H1 (cell line): ENCODE data around the gene PDGFD. TPM values are rescaled to one million over a fixed set of nuclear protein-coding genes. Genes with fewer than 3 reads are reported as not detected.

Experiments
- CTCF ChIA-PET: fragments of 300-600 bp; sonication (Branson Sonifier 250); formaldehyde crosslinking; loops from one replicate; lab custom pipeline; 2021; ENCODE audit not compliant: partially characterized antibody; lab: Charles Lee
- POLR2A ChIA-PET: fragments of 300-600 bp; sonication (Branson Sonifier 250); formaldehyde crosslinking; loops from one replicate; lab custom pipeline; 2021; ENCODE audit warnings: inconsistent platforms; ENCODE audit not compliant: partially characterized antibody; lab: Charles Lee
- DNase-seq, 2 experiments: peaks; one replicate each; pipeline versions ENCODE4 v3.0.0 to v3.0.0-alpha.2; 2010 to 2022; ENCODE audit warnings: low spot score in 2 of 2, low read depth in 1 of 2, mixed read lengths in 1 of 2
- FAIRE-seq: peaks from 2 replicates; lab custom pipeline; 2011; peaks lifted over from hg19 to GRCh38; lab: Jason Lieb, UNC
- H2AFZ ChIP-seq: 2 replicates; pipeline ENCODE4 v1.8.1; 2012; ENCODE audit warnings: low read length, inconsistent platforms
- H2AK5ac ChIP-seq: 2 replicates; pipeline ENCODE4 v1.6.1; 2013; ENCODE audit warnings: low read depth, low read length
- H2BK120ac ChIP-seq: replicated peaks from 2 replicates; pipeline ENCODE3; 2013; ENCODE audit warnings: low read depth, low read length, inconsistent platforms
- H2BK12ac ChIP-seq: 2 replicates; pipeline ENCODE4 v1.6.1; 2013; ENCODE audit warnings: low read depth, low read length
- H2BK15ac ChIP-seq: 2 replicates; pipeline ENCODE4 v1.6.1; 2013; ENCODE audit warnings: low read length
- H2BK20ac ChIP-seq: 2 replicates; pipeline ENCODE4 v1.6.1; 2013; ENCODE audit warnings: low read length
- H2BK5ac ChIP-seq: 2 replicates; pipeline ENCODE4 v1.6.1; 2013; ENCODE audit warnings: low read depth, low read length
- H3K14ac ChIP-seq: 2 replicates; pipeline ENCODE4 v1.6.1; 2013; ENCODE audit warnings: inconsistent platforms; ENCODE audit not compliant: insufficient read length
- H3K18ac ChIP-seq: 2 replicates; pipeline ENCODE4 v1.6.1; 2013; ENCODE audit warnings: low read length; ENCODE audit errors: extremely low read depth
- H3K23ac ChIP-seq: 2 replicates; pipeline ENCODE4 v1.6.1; 2013; ENCODE audit warnings: inconsistent platforms; ENCODE audit not compliant: insufficient read length
- H3K23me2 ChIP-seq: 2 replicates; pipeline ENCODE4 v1.6.1; 2013; ENCODE audit warnings: low read depth, low read length
- H3K27ac ChIP-seq: 2 replicates; pipeline ENCODE4 v1.6.1; 2011; ENCODE audit warnings: low read depth, low read length, inconsistent platforms
- H3K27me3 ChIP-seq, 4 experiments: replicated peaks in 1 of 4; 1 replicate in 1 of 4; 2 replicates in 3 of 4; pipeline versions ENCODE4 v1.6.1 to v1.8.1; 2011 to 2013; ENCODE audit warnings: low read length in 3 of 4, mild to moderate bottlenecking in 3 of 4, inconsistent platforms in 2 of 4, mixed read lengths in 2 of 4, moderate library complexity in 1 of 4; ENCODE audit not compliant: control insufficient read depth in 3 of 4, insufficient read depth in 3 of 4; ENCODE audit errors: extremely low read depth in 1 of 4
- H3K36me3 ChIP-seq, 4 experiments: 2 replicates each; pipeline versions ENCODE4 v1.6.1 to v1.8.1; 2011 to 2013; ENCODE audit warnings: mild to moderate bottlenecking in 4 of 4, low read length in 3 of 4, moderate library complexity in 2 of 4, control low read depth in 1 of 4, inconsistent platforms in 1 of 4; ENCODE audit not compliant: insufficient read depth in 4 of 4, control insufficient read depth in 2 of 4
- H3K4ac ChIP-seq: replicated peaks from 2 replicates; pipeline ENCODE3; 2013; ENCODE audit warnings: low read length, low read depth, mixed read lengths, inconsistent platforms; ENCODE audit not compliant: insufficient read length
- H3K4me1 ChIP-seq, 4 experiments: replicated peaks in 1 of 4; 1 replicate in 1 of 4; 2 replicates in 3 of 4; pipeline versions ENCODE4 v1.6.1 to v1.8.1; 2011 to 2013; ENCODE audit warnings: low read length in 3 of 4, inconsistent platforms in 2 of 4, mixed read lengths in 1 of 4; ENCODE audit not compliant: insufficient read depth in 4 of 4, control insufficient read depth in 3 of 4
- H3K4me2 ChIP-seq, 2 experiments: 2 replicates each; pipeline versions ENCODE4 v1.6.1 to v1.8.1; 2011 to 2013; ENCODE audit warnings: low read depth in 2 of 2, low read length in 2 of 2, control low read depth in 1 of 2, inconsistent platforms in 1 of 2, mild to moderate bottlenecking in 1 of 2; ENCODE audit not compliant: insufficient read depth in 1 of 2
- H3K4me3 ChIP-seq, 4 experiments: fragments of 200-600, 300-600 bp in 1 of 4; sonication (generic), shearing (Covaris generic), sonication (Bioruptor Twin) in 1 of 4; 2 replicates each; pipeline versions ENCODE4 v1.5.1 to v1.8.1; 2011 to 2016; ENCODE audit warnings: low read length in 4 of 4, low read depth in 3 of 4, control low read depth in 2 of 4, inconsistent platforms in 2 of 4, mild to moderate bottlenecking in 2 of 4, mixed read lengths in 1 of 4, moderate library complexity in 1 of 4; ENCODE audit not compliant: insufficient read depth in 2 of 4; ENCODE audit errors: extremely low read depth in 1 of 4
- H3K56ac ChIP-seq: replicated peaks from 2 replicates; pipeline ENCODE3; 2013; ENCODE audit warnings: low read depth, mild to moderate bottlenecking, mixed read lengths, low read length, inconsistent platforms; ENCODE audit not compliant: insufficient read length
- H3K79me1 ChIP-seq: 2 replicates; pipeline ENCODE4 v1.6.1; 2013; ENCODE audit warnings: low read depth, low read length, control low read depth
- H3K79me2 ChIP-seq, 2 experiments: 2 replicates each; pipeline versions ENCODE4 v1.6.1 to v1.8.1; 2012 to 2013; ENCODE audit warnings: low read length in 2 of 2, mild to moderate bottlenecking in 2 of 2, inconsistent platforms in 1 of 2; ENCODE audit not compliant: insufficient read depth in 2 of 2, control insufficient read depth in 1 of 2
- H3K9ac ChIP-seq, 4 experiments: replicated peaks in 1 of 4; 1 replicate in 1 of 4; 2 replicates in 3 of 4; pipeline versions ENCODE4 v1.6.1 to v1.8.1; 2011 to 2013; ENCODE audit warnings: low read depth in 3 of 4, low read length in 3 of 4, control low read depth in 2 of 4, mild to moderate bottlenecking in 2 of 4, moderate library complexity in 2 of 4, inconsistent platforms in 1 of 4; ENCODE audit errors: extremely low read depth in 1 of 4
- H3K9me3 ChIP-seq, 2 experiments: 2 replicates each; pipeline versions ENCODE4 v1.6.1 to v1.8.1; 2012 to 2013; ENCODE audit warnings: mild to moderate bottlenecking in 2 of 2, moderate library complexity in 2 of 2, control low read depth in 1 of 2, inconsistent platforms in 1 of 2, low read depth in 1 of 2, low read length in 1 of 2, mixed read lengths in 1 of 2; ENCODE audit not compliant: insufficient read depth in 2 of 2
- H4K20me1 ChIP-seq, 2 experiments: replicated peaks in 1 of 2; 2 replicates each; pipeline versions ENCODE3 to v1.8.1; 2011 to 2013; ENCODE audit warnings: inconsistent platforms in 2 of 2, low read length in 2 of 2, mild to moderate bottlenecking in 1 of 2; ENCODE audit not compliant: insufficient read depth in 2 of 2, control insufficient read depth in 1 of 2
- H4K5ac ChIP-seq: 2 replicates; pipeline ENCODE4 v1.6.1; 2013; ENCODE audit warnings: low read length, low read depth, mixed read lengths, inconsistent platforms; ENCODE audit not compliant: insufficient read length
- H4K8ac ChIP-seq: 2 replicates; pipeline ENCODE4 v1.8.0; 2013; ENCODE audit warnings: mild to moderate bottlenecking, moderate library complexity, low read length, inconsistent platforms; ENCODE audit not compliant: insufficient read depth; ENCODE audit errors: extremely low read depth
- H4K91ac ChIP-seq: replicated peaks from 2 replicates; pipeline ENCODE3; 2013; ENCODE audit warnings: low read length, mixed read lengths, inconsistent platforms; ENCODE audit not compliant: insufficient read length
- BCL11A ChIP-seq, 2 experiments: IDR thresholded peaks; one replicate each; pipeline ENCODE4 v1.6.1; 2011; ENCODE audit warnings: low read depth in 2 of 2, low read length in 2 of 2, mild to moderate bottlenecking in 2 of 2
- CBX5 ChIP-seq: fragments of 300-800, 300-1000 bp; sonication (generic); IDR thresholded peaks from 2 replicates; pipeline ENCODE4 v1.7.1; 2016; ENCODE audit warnings: antibody characterized with exemption, low read length, low read depth
- GTF2F1 ChIP-seq: IDR thresholded peaks from 2 replicates; pipeline ENCODE4 v1.6.1; 2012; ENCODE audit warnings: low read depth, low read length, improper control_type of control experiment, borderline replicate concordance
- KDM1A ChIP-seq: fragments of 200-600, 300-600 bp; sonication (generic); IDR thresholded peaks from 2 replicates; pipeline ENCODE4 v1.7.1; 2016; ENCODE audit warnings: mild to moderate bottlenecking, low read length, borderline replicate concordance
- NANOG ChIP-seq: IDR thresholded peaks from 2 replicates; pipeline ENCODE4 v1.6.1; 2011; ENCODE audit warnings: low read length, low read depth, mild to moderate bottlenecking, inconsistent platforms; ENCODE audit not compliant: insufficient read depth, poor library complexity, severe bottlenecking
- NRF1 ChIP-seq: IDR thresholded peaks from 2 replicates; pipeline ENCODE4 v1.6.1; 2011; ENCODE audit warnings: mild to moderate bottlenecking, low read depth, low read length, improper control_type of control experiment
- RNF2 ChIP-seq: fragments of 200-900, 300-1000 bp; sonication (generic); IDR thresholded peaks from 2 replicates; pipeline ENCODE4 v1.7.1; 2016; ENCODE audit warnings: borderline replicate concordance, low read depth, mild to moderate bottlenecking, antibody characterized with exemption, low read length; ENCODE audit not compliant: poor library complexity, severe bottlenecking; ENCODE audit errors: missing control alignments
- RXRA ChIP-seq: IDR thresholded peaks from 2 replicates; pipeline ENCODE4 v1.6.1; 2011; ENCODE audit warnings: low read depth, mild to moderate bottlenecking, low read length, moderate library complexity; ENCODE audit not compliant: insufficient read depth
- SP1 ChIP-seq: IDR thresholded peaks from 2 replicates; pipeline ENCODE4 v1.6.1; 2011; ENCODE audit warnings: low read depth, low read length
- TAF7 ChIP-seq: optimal IDR thresholded peaks from 2 replicates; pipeline ENCODE3; 2011; ENCODE audit warnings: low read depth, mild to moderate bottlenecking, inconsistent platforms, low read length, moderate library complexity, borderline replicate concordance
- TCF12 ChIP-seq: IDR thresholded peaks from 2 replicates; pipeline ENCODE4 v1.6.1; 2011; ENCODE audit warnings: low read depth, mild to moderate bottlenecking, low read length
- ZNF274 ChIP-seq: IDR thresholded peaks from 2 replicates; pipeline ENCODE4 v1.7.0; 2012; ENCODE audit warnings: low read length, borderline replicate concordance; ENCODE audit errors: extremely low read depth
- WGBS, 2 experiments: shearing (Covaris generic) in 1 of 2; methylation state at CpG; one replicate each; pipeline versions ENCODE4 v1.1.6 to v1.1.7; 2013 to 2015; ENCODE audit warnings: low lambda C conversion rate in 2 of 2, mixed read lengths in 2 of 2, inconsistent platforms in 1 of 2, low coverage in 1 of 2, missing lambda C conversion rate in 1 of 2; ENCODE audit not compliant: insufficient replicate concordance in 2 of 2, insufficient coverage in 1 of 2, insufficient read length in 1 of 2; ENCODE audit errors: extremely low coverage in 1 of 2, missing lambda C conversion rate in 1 of 2; 5-methylcytosine and 5-hydroxymethylcytosine counted together
- polyA plus RNA-seq, 7 experiments: library from polyadenylated mRNA; depleted of rRNA in 3 of 7; stranded (reverse) in 5 of 7; unstranded in 2 of 7; fragments of >200 nt in 5 of 7; fragments of 200-250 nt in 2 of 7; gene quantifications; 1 replicate in 5 of 7; 2 replicates in 1 of 7; 4 replicates in 1 of 7; pipeline versions ENCODE4 v1.2.1 to v1.2.3, GENCODE V29; 2011 to 2013; ENCODE audit warnings: missing spikeins in 2 of 7, mixed read lengths in 2 of 7
- total RNA-seq: library from RNA; stranded (reverse); fragmentation: NEBNext Ultra II Directional; extraction: Animal tissue kit (Norgen Biotek cat#: 25700); gene quantifications from 2 replicates; pipeline ENCODE4 v1.2.1, GENCODE V29; 2021
- TF ChIP-seq, protein P1 (sequence below): IDR thresholded peaks from 2 replicates; pipeline ENCODE4 v1.6.1; 2012; ENCODE audit warnings: inconsistent platforms

PDGFD gene
- total and polyA plus RNA-seq, 2 of the 8 experiments (the other 6 are each of a cell fraction or from before 2014, with no cell fraction given) = 1.1 to 3.9 TPM

DNA sequence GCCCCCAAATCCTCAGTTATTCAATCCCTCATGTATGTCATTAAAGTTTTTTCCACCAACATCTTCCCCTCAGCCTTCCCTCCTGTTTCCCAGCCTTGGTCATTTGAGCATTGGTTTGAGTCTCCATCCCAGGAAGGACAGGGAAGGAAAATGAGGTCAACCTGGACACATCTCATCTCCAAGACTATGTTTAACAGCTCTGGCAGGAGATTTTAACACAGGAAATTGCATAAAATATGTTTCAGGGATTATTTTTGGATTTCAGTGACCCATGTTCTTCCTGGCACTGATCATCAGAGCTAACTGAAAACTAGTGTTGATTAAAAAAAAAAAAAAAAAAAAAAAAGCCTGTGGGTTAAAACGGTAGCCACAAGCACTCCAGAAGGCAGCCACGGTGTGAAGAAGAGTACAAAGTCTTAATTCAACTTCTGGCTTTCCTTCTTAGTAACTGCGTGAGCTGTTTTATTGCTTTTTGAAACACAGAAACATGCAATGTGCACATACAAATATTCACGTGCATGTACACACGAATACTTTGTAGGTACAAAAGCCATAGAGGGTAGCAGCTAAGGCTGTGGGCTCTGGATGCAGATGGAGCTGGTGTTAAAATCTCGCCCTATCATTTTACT lies 291.9 kb downstream of the PDGFD start:
- Histone ChIP-seq H3K4me1 (no peaks in the 10 kb centered on the region), H3K27me3 (peaks cover 0 to 1% (median 0%) of the 10 kb centered on the region in 4 experiments; a peak in 1 of 7 replicates), H3K4me2 (no peak overlapping the region), H3K79me2 (no peaks in the 10 kb centered on the region), H3K56ac (no peak overlapping the region), H3K14ac (no peak overlapping the region), H3K9me3 (no peaks in the 10 kb centered on the region), H2AK5ac (no peak overlapping the region), H4K5ac (no peak overlapping the region), H2BK120ac (no peak overlapping the region), H2BK5ac (no peak overlapping the region), H3K79me1 (no peaks in the 10 kb centered on the region), H2BK20ac (no peak overlapping the region), H2BK12ac (no peak overlapping the region), H4K8ac (no peak overlapping the region), H2AFZ (no peak overlapping the region), H3K9ac (no peak overlapping the region), H3K27ac (no peak overlapping the region), H3K4me3 (no peak overlapping the region), H2BK15ac (no peak overlapping the region), H4K20me1 (no peaks in the 10 kb centered on the region), H4K91ac (no peak overlapping the region), H3K23me2 (no peaks in the 10 kb centered on the region), H3K18ac (no peak overlapping the region), H3K4ac (no peak overlapping the region), H3K23ac (no peak overlapping the region), H3K36me3 (no peaks in the 10 kb centered on the region)
- ChIA-PET POLR2A (no interaction called here), CTCF (interaction anchor here (2.7 kb wide), 1 partner anchor 190 kb away, joined by 8 read pairs; no protein-coding TSS in a partner anchor)
- WGBS, 2 experiments = 94% methylated on average over 6 of the region's 6 CpGs; no CpG with 5 or more reads in 1 of the 2 experiments
- FAIRE-seq = no peak
- no peak for DNase-seq
- TF ChIP-seq ZNF274 (no peak), GTF2F1 (no peak), RNF2 (no peak), TCF12 (no peak), NANOG (no peak), KDM1A (no peak), BCL11A (IDR thresholded peaks at IDR 0.05; ENCODE audit: low read depth in 2 of 2, low read length in 2 of 2) (no peak), SP1 (no peak), NRF1 (no peak), TAF7 (no peak), RXRA (no peak), CBX5 (no peak)
- TF ChIP-seq, protein P1, sequence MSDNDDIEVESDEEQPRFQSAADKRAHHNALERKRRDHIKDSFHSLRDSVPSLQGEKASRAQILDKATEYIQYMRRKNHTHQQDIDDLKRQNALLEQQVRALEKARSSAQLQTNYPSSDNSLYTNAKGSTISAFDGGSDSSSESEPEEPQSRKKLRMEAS = no peak
